Nephron progenitor cell (in vitro differentiated cells): ENCODE results near the gene TGFB3.

Source experiments
- DNase-seq: peaks from one replicate; pipeline ENCODE4 v3.0.0; 2021
- H3K27ac Mint-ChIP-seq: 2 replicates; pipeline ENCODE4 v1.8.0; 2021; ENCODE audit warnings: mild to moderate bottlenecking, moderate library complexity, mixed read lengths
- H3K27me3 Mint-ChIP-seq: 2 replicates; pipeline ENCODE4 v1.8.0; 2021; ENCODE audit warnings: mild to moderate bottlenecking, low read depth, mixed read lengths; ENCODE audit not compliant: poor library complexity
- H3K36me3 Mint-ChIP-seq: 2 replicates; pipeline ENCODE4 v1.8.0; 2021; ENCODE audit warnings: low read depth, mixed read lengths
- H3K4me1 Mint-ChIP-seq: 2 replicates; pipeline ENCODE4 v1.8.0; 2021; ENCODE audit warnings: mixed read lengths
- H3K4me3 Mint-ChIP-seq: 2 replicates; pipeline ENCODE4 v1.8.0; 2021; ENCODE audit warnings: mild to moderate bottlenecking, moderate library complexity, mixed read lengths
- H3K9me3 Mint-ChIP-seq: 2 replicates; pipeline ENCODE4 v1.8.0; 2021; ENCODE audit warnings: mild to moderate bottlenecking, moderate library complexity, mixed read lengths
- CTCF ChIP-seq: fragments of 200-600 bp; sonication (generic); IDR thresholded peaks from 2 replicates; pipeline ENCODE4 v1.5.0; 2021; ENCODE audit warnings: antibody characterized with exemption

Gene TGFB3

GRCh38 chr14:75909630-75910029 lies 72.2 kb downstream of the TGFB3 start:
- peaks cover 5% of the 10 kb centered on the region for H3K36me3 Mint-ChIP-seq
- peaks cover 3% of the 10 kb centered on the region for H3K27me3 Mint-ChIP-seq
- peak overlapping the region; percentile 68 for H3K27ac Mint-ChIP-seq
- no peak for TF ChIP-seq CTCF
- H3K4me1 Mint-ChIP-seq: peaks cover 54% of the 10 kb centered on the region
- H3K9me3 Mint-ChIP-seq: no peaks in the 10 kb centered on the region
- no peak for DNase-seq
- H3K4me3 Mint-ChIP-seq: no peak overlapping the region
